Caco-2 (cell line): ENCODE results near the gene CSTF1. TPM values are rescaled to one million over a fixed set of nuclear protein-coding genes. Genes with fewer than 3 reads are reported as not detected.

Experiments
- BruUV-seq: library from RNA; stranded (reverse); fragments of 400-500 nt; replicated peaks from 2 replicates; lab custom pipeline; 2021; lab: Mats Ljungman, UMichigan
- CTCF ChIA-PET: fragments of 300-600 bp; sonication (Branson Sonifier 250); formaldehyde crosslinking; loops from one replicate; lab custom pipeline; 2022; ENCODE audit warnings: antibody characterized with exemption; lab: Charles Lee
- POLR2A ChIA-PET: fragments of 300-600 bp; sonication (Branson Sonifier 250); formaldehyde crosslinking; loops from one replicate; lab custom pipeline; 2022; ENCODE audit warnings: antibody characterized with exemption; lab: Charles Lee
- DNase-seq, 2 experiments: peaks; one replicate each; pipeline versions ENCODE4 v3.0.0 to v3.0.0-alpha.2; 2020 to 2022
- H3K27me3 ChIP-seq: replicated peaks from 2 replicates; pipeline ENCODE4 v1.6.0; 2011; ENCODE audit warnings: low read length; ENCODE audit not compliant: control insufficient read depth, insufficient read depth
- H3K36me3 ChIP-seq: 2 replicates; pipeline ENCODE4 v1.5.1; 2011; ENCODE audit warnings: low read length; ENCODE audit not compliant: control insufficient read depth, insufficient read depth
- H3K4me1 ChIP-seq: fragments of 250-450 bp; sonication (Bioruptor Pico); 2 replicates; pipeline ENCODE4 v1.5.1; 2020; ENCODE audit warnings: mild to moderate bottlenecking
- H3K4me3 ChIP-seq: 2 replicates; pipeline ENCODE4 v1.5.1; 2011; ENCODE audit warnings: low read depth, mild to moderate bottlenecking, control low read depth, low read length
- H3K9me3 ChIP-seq: fragments of 250-450 bp; sonication (Bioruptor Pico); 2 replicates; pipeline ENCODE4 v1.5.1; 2020; ENCODE audit warnings: mild to moderate bottlenecking, moderate library complexity
- H3K27ac Mint-ChIP-seq: one replicate; pipeline ENCODE4 v1.8.0; 2022; ENCODE audit warnings: mixed read lengths; ENCODE audit not compliant: unreplicated experiment
- H3K27me3 Mint-ChIP-seq: one replicate; pipeline ENCODE4 v1.8.0; 2022; ENCODE audit warnings: mixed read lengths; ENCODE audit not compliant: insufficient read depth, unreplicated experiment
- H3K36me3 Mint-ChIP-seq: one replicate; pipeline ENCODE4 v1.8.0; 2022; ENCODE audit warnings: mild to moderate bottlenecking, mixed read lengths; ENCODE audit not compliant: insufficient read depth, unreplicated experiment
- H3K4me1 Mint-ChIP-seq: one replicate; pipeline ENCODE4 v1.8.0; 2022; ENCODE audit warnings: low read depth, mixed read lengths; ENCODE audit not compliant: unreplicated experiment
- H3K4me3 Mint-ChIP-seq: one replicate; pipeline ENCODE4 v1.8.0; 2022; ENCODE audit warnings: mild to moderate bottlenecking, moderate library complexity, mixed read lengths; ENCODE audit not compliant: unreplicated experiment
- H3K9me3 Mint-ChIP-seq: one replicate; pipeline ENCODE4 v1.8.0; 2022; ENCODE audit warnings: mixed read lengths; ENCODE audit not compliant: unreplicated experiment
- CTCF ChIP-seq, 2 experiments: fragments of 200-600 bp in 1 of 2; IDR thresholded peaks; 1 replicate in 1 of 2; 2 replicates in 1 of 2; pipeline versions ENCODE4 v1.5.1 to v1.8.0; 2011 to 2022; ENCODE audit warnings: antibody characterized with exemption in 1 of 2, control low read depth in 1 of 2, inconsistent platforms in 1 of 2, low read depth in 1 of 2, low read length in 1 of 2, mild to moderate bottlenecking in 1 of 2, moderate library complexity in 1 of 2; ENCODE audit not compliant: insufficient read depth in 1 of 2, severe bottlenecking in 1 of 2, unreplicated experiment in 1 of 2
- intact Hi-C: fragments of 100-400 bp; cut with micrococcal nuclease; formaldehyde crosslinking; loops from one replicate; pipeline ENCODE4 v1.10.0; 2022; ENCODE audit not compliant: unreplicated experiment
- total RNA-seq: library from RNA; stranded (reverse); gene quantifications from 2 replicates; pipeline ENCODE4 v1.2.3, GENCODE V29; 2022

Gene CSTF1
- total RNA-seq, 1 experiment from 2014 or later = 97.0 TPM

DNA sequence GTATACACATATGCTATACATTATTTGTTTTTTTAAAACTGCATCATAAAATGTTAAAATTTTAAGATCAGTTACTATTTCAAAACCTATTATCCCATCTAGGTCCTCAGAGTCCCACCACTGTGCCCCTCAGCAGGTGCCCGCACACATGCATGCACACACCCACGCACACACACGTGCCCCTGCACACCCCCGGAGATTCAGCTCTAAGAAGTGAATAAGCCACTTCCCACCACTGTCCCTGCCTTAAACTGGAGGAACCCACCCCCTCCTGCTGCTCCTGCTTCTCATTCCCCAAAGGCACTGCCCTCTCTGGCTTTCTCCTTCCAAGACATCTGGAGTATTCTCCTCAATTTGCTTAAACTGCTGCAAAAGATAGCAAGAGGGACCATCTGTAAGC, 39.1 kb upstream of the CSTF1 start:
- Histone ChIP-seq H3K4me3 (no peak overlapping the region), H3K27me3 (no peaks in the 10 kb centered on the region), H3K9me3 (no peaks in the 10 kb centered on the region), H3K4me1 (peaks cover 6% of the 10 kb centered on the region), H3K36me3 (no peaks in the 10 kb centered on the region)
- BruUV-seq = no TSS peak
- DNase-seq = no peak
- Mint-ChIP-seq H3K4me1 (peaks cover 4% of the 10 kb centered on the region), H3K36me3 (no peaks in the 10 kb centered on the region), H3K4me3 (no peak overlapping the region), H3K27me3 (peaks cover 3% of the 10 kb centered on the region), H3K9me3 (no peaks in the 10 kb centered on the region), H3K27ac (no peak overlapping the region)
- ChIA-PET POLR2A (no interaction called here), CTCF (no interaction called here)
- intact Hi-C loops = no loop called here
- no peak for TF ChIP-seq CTCF (IDR thresholded peaks at IDR 0.05; ENCODE audit: insufficient read depth in 1 of 2, low read depth in 1 of 2, low read length in 1 of 2, severe bottlenecking in 1 of 2, unreplicated experiment in 1 of 2)

DNA sequence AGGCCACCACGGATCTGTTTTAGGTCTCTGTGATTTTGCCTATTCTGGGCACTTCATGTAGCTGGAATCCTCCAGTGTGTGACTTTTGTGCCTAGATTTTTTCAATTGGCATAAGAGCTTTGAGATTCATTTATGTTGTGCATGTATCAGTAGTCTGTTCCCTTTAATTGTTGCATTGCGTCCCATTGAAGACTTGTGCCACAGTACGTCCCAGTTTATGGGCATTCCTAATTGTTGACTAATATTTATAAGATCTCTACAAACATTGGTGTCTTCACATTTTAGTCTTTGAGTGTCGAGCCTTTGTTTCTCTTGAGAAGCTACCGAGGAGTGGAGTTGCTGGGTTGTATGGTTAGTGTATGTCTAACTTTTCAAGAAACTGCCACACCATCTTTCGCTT, 34.4 kb upstream of the CSTF1 start:
- ChIA-PET CTCF (interaction anchor here (0.9 to 1.6 kb wide), 2 partner anchors 34 to 118 kb away, joined by 3 to 5 read pairs; partner anchors contain the start of genes AURKA and CSTF1), POLR2A (interaction anchor here (1.5 to 2.2 kb wide), 2 partner anchors 10 to 34 kb away, joined by 10 to 55 read pairs; partner anchors contain the start of genes AURKA and CSTF1)
- intact Hi-C loops = loop anchor here (1.0 to 5.0 kb wide), 5 partner anchors 10 to 156 kb away; partner anchors contain the start of genes AURKA, CSTF1 and MC3R
- no peaks in the 10 kb centered on the region for H3K4me1 Mint-ChIP-seq
- no peak overlapping the region; the same call in 1 of the 2 replicates for H3K4me3 ChIP-seq
- no peaks in the 10 kb centered on the region for H3K36me3 Mint-ChIP-seq
- H3K9me3 Mint-ChIP-seq = no peaks in the 10 kb centered on the region
- BruUV-seq = no TSS peak
- peaks cover 3% of the 10 kb centered on the region for H3K27me3 Mint-ChIP-seq
- no peak overlapping the region for H3K27ac Mint-ChIP-seq
- H3K4me1 ChIP-seq = no peaks in the 10 kb centered on the region
- no peak for DNase-seq
- peak overlapping the region; percentile 87 for H3K4me3 Mint-ChIP-seq
- no peak for TF ChIP-seq CTCF (IDR thresholded peaks at IDR 0.05; ENCODE audit: insufficient read depth in 1 of 2, low read depth in 1 of 2, low read length in 1 of 2, severe bottlenecking in 1 of 2, unreplicated experiment in 1 of 2)
- H3K36me3 ChIP-seq = no peaks in the 10 kb centered on the region
- H3K27me3 ChIP-seq = no peaks in the 10 kb centered on the region
- H3K9me3 ChIP-seq = no peaks in the 10 kb centered on the region

- H3K27ac Mint-ChIP-seq = peak within 1 kb of the TSS; percentile 11
- DNase-seq = peak; percentile 96 to 97
- BruUV-seq = no TSS peak
- H3K4me1 Mint-ChIP-seq = no peaks in the 10 kb centered on the region
- H3K9me3 Mint-ChIP-seq = no peaks in the 10 kb centered on the region
- no peaks in the 10 kb centered on the region for H3K36me3 Mint-ChIP-seq
- no peaks in the 10 kb centered on the region for H3K27me3 ChIP-seq
- no peaks in the 10 kb centered on the region for H3K9me3 ChIP-seq
- CTCF ChIA-PET = interaction anchor here (0.6 to 1.6 kb wide), 7 partner anchors 16 to 1689 kb away, joined by 3 to 6 read pairs (median 4); partner anchors contain the start of genes AURKA and CSTF1
- H3K4me3 ChIP-seq = peak within 1 kb of the TSS; percentile 86
- TF ChIP-seq CTCF (IDR thresholded peaks at IDR 0.05; ENCODE audit: insufficient read depth in 1 of 2, low read depth in 1 of 2, low read length in 1 of 2, severe bottlenecking in 1 of 2, unreplicated experiment in 1 of 2) = no peak
- intact Hi-C loops = loop anchor here (1.0 to 5.0 kb wide), 5 partner anchors 10 to 156 kb away; partner anchors contain the start of genes AURKA, CSTF1 and MC3R
- no peaks in the 10 kb centered on the region for H3K36me3 ChIP-seq
- POLR2A ChIA-PET = interaction anchor here (0.5 to 2.2 kb wide), 5 partner anchors 11 to 220 kb away, joined by 3 to 55 read pairs (median 6); partner anchors contain the start of genes AURKA and CSTF1
- peak within 1 kb of the TSS; percentile 87 for H3K4me3 Mint-ChIP-seq
- H3K27me3 Mint-ChIP-seq = peaks cover 3% of the 10 kb centered on the region
- no peaks in the 10 kb centered on the region for H3K4me1 ChIP-seq
Observed at GRCh38 chr20:56358600-56359211, 33.7 kb upstream of the CSTF1 start, which contains the start of gene FAM210B. FAM210B (plus strand) TSS chr20:56358974; CDS start chr20:56359006, 32 bp downstream.
